Measurements from ENCODE around the gene ARID5B.

Gene ARID5B

GRCh38 chr10:61942604-61943461 lies 41.3 kb downstream of the ARID5B start:
- no peak overlapping the region for H3K27ac ChIP-seq (ENCODE audit: low read length)
- no peaks in the 10 kb centered on the region for H3K36me3 ChIP-seq (ENCODE audit: insufficient read depth, low read length)
- DNase-seq (no peak), ATAC-seq (ENCODE audit: insufficient read depth, low read depth) (no peak)
- H3K27me3 ChIP-seq (ENCODE audit: insufficient read depth, low read length, poor library complexity), result no peaks in the 10 kb centered on the region
- no peaks in the 10 kb centered on the region for H3K79me2 ChIP-seq (ENCODE audit: insufficient read depth, low read length)
- no peak overlapping the region for H2AFZ ChIP-seq (ENCODE audit: low read depth, low read length)
- H3K4me1 ChIP-seq (ENCODE audit: insufficient read depth, low read length), result peaks cover 9% of the 10 kb centered on the region; the same call in 1 of the 2 replicates
- TF ChIP-seq CTCF (IDR thresholded peaks at IDR 0.05; ENCODE audit: borderline replicate concordance, extremely low read depth, low read length, poor library complexity, severe bottlenecking) (no peak), EZH2 (IDR thresholded peaks at IDR 0.05; ENCODE audit: borderline replicate concordance, low read depth, low read length, severe bottlenecking) (no peak)
- H3K9me3 ChIP-seq (ENCODE audit: insufficient read depth, low read length, severe bottlenecking), result no peaks in the 10 kb centered on the region
- H3K4me3 ChIP-seq (ENCODE audit: low read depth in 1 of 2, low read length in 2 of 2), result no peak overlapping the region
- H4K20me1 ChIP-seq (ENCODE audit: insufficient read depth, low read length), result no peaks in the 10 kb centered on the region
- H3K4me2 ChIP-seq (ENCODE audit: insufficient read depth, low read length), result no peak overlapping the region
- no peak overlapping the region for H3K9ac ChIP-seq (ENCODE audit: low read depth, low read length)

DNA sequence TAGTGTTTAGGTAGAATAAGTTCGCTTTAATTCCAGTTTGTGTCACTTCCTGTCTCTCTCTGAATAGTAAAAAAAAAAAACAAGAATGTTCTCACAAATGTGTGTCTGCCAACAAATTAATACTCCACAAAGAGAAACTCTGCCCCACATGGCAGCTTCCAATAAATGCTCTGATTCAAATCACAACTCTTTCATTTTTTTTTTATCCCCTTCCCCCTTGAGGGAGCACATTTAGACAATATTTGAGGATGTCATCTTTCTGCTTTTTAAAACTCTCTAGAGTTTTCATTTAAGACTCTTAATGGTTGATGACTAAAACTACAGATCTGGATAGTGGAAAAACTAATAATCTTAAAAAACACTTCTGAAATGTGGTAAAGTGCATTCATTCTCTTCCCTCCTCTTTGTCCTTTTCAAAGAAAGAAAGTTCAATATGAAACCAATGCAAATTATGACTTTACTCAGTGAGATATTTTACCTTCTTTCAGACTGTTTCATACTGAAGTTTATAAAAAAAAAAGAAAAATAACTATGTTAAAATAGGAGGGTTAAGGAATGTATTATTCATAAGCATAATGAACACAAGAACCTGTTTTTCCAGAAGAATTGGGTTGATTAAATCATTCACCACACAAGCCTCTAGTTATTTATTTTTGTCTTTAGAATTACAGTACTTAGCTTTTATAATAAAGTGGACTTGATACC lies 42.3 kb downstream of the ARID5B start:
- no peak overlapping the region for H3K9ac ChIP-seq (ENCODE audit: low read depth, low read length)
- H2AFZ ChIP-seq (ENCODE audit: low read depth, low read length), result no peak overlapping the region
- H3K4me3 ChIP-seq (ENCODE audit: low read depth in 1 of 2, low read length in 2 of 2), result no peak overlapping the region
- no peak overlapping the region for H3K4me2 ChIP-seq (ENCODE audit: insufficient read depth, low read length)
- H3K27me3 ChIP-seq (ENCODE audit: insufficient read depth, low read length, poor library complexity), result no peaks in the 10 kb centered on the region
- H3K36me3 ChIP-seq (ENCODE audit: insufficient read depth, low read length), result no peaks in the 10 kb centered on the region
- no peaks in the 10 kb centered on the region for H3K9me3 ChIP-seq (ENCODE audit: insufficient read depth, low read length, severe bottlenecking)
- no peak overlapping the region for H3K27ac ChIP-seq (ENCODE audit: low read length)
- ATAC-seq (ENCODE audit: insufficient read depth, low read depth), result no peak
- DNase-seq, result no peak
- TF ChIP-seq CTCF (IDR thresholded peaks at IDR 0.05; ENCODE audit: borderline replicate concordance, extremely low read depth, low read length, poor library complexity, severe bottlenecking) (peak; percentile 3), EZH2 (IDR thresholded peaks at IDR 0.05; ENCODE audit: borderline replicate concordance, low read depth, low read length, severe bottlenecking) (no peak)
- H3K79me2 ChIP-seq (ENCODE audit: insufficient read depth, low read length), result no peaks in the 10 kb centered on the region
- H4K20me1 ChIP-seq (ENCODE audit: insufficient read depth, low read length), result no peaks in the 10 kb centered on the region
- H3K4me1 ChIP-seq (ENCODE audit: insufficient read depth, low read length), result peaks cover 9% of the 10 kb centered on the region; the same call in 1 of the 2 replicates

DNA sequence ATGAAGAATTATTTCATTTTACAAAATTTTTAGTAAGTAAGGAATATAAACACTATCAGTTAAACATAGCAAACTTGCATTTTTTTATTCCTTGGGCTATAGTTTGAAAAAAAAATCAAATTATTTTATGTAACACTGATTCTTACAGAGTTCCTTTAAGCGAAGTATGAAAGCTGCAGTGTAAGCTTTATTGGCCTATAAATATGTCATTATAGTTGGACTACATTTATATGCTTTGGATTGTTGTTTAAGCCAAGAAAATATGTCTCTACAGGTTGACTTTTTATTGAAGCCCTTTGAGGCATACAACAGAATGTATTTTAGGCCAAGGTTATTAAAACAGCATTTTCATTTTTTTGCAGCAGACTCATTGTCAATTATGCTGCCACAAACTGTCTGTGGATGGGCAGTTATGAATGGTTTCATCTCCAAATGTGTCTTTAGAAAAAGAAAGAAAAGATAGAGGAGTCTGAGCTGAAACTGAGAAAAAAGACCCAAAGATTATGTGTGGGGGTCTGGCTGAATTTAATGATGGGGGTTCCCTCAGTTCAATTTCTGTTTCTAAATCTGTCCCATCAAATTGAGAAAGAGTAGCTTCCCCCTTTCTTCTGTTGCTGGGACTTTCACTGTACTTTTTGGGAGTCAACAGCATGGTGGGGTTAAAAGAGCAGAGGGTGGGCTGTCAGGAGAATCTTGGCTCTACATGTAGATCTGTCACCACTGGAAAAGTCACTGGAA lies 43.1 kb downstream of the ARID5B start:
- no peak for ATAC-seq (ENCODE audit: insufficient read depth, low read depth)
- H3K4me2 ChIP-seq (ENCODE audit: insufficient read depth, low read length), result no peak overlapping the region
- no peak overlapping the region for H3K9ac ChIP-seq (ENCODE audit: low read depth, low read length)
- no peaks in the 10 kb centered on the region for H3K36me3 ChIP-seq (ENCODE audit: insufficient read depth, low read length)
- H4K20me1 ChIP-seq (ENCODE audit: insufficient read depth, low read length), result no peaks in the 10 kb centered on the region
- H3K27ac ChIP-seq (ENCODE audit: low read length), result no peak overlapping the region
- DNase-seq, result no peak
- TF ChIP-seq EZH2 (IDR thresholded peaks at IDR 0.05; ENCODE audit: borderline replicate concordance, low read depth, low read length, severe bottlenecking) (no peak), CTCF (IDR thresholded peaks at IDR 0.05; ENCODE audit: borderline replicate concordance, extremely low read depth, low read length, poor library complexity, severe bottlenecking) (no peak)
- no peak overlapping the region for H3K4me3 ChIP-seq (ENCODE audit: low read depth in 1 of 2, low read length in 2 of 2)
- H2AFZ ChIP-seq (ENCODE audit: low read depth, low read length), result no peak overlapping the region
- no peaks in the 10 kb centered on the region for H3K9me3 ChIP-seq (ENCODE audit: insufficient read depth, low read length, severe bottlenecking)
- peaks cover 9% of the 10 kb centered on the region; the same call in 1 of the 2 replicates for H3K4me1 ChIP-seq (ENCODE audit: insufficient read depth, low read length)
- no peaks in the 10 kb centered on the region for H3K27me3 ChIP-seq (ENCODE audit: insufficient read depth, low read length, poor library complexity)
- no peaks in the 10 kb centered on the region for H3K79me2 ChIP-seq (ENCODE audit: insufficient read depth, low read length)
